Neural cell (in vitro differentiated cells): ENCODE results near the gene SLC4A2.

Experiments
- EP300 ChIP-seq: fragments of 450-650 bp; conservative IDR thresholded peaks from 2 replicates; pipeline ENCODE4 v1.6.1; 2014; ENCODE audit warnings: antibody characterized with exemption, mild to moderate bottlenecking, moderate library complexity; ENCODE audit not compliant: poor library complexity, severe bottlenecking
- EZH2 ChIP-seq: fragments of 200-600, 300-800 bp; shearing (Covaris generic), sonication (generic); IDR thresholded peaks from 2 replicates; pipeline ENCODE4 v1.6.1; 2014; ENCODE audit warnings: antibody characterized with exemption, low read length, borderline replicate concordance, mild to moderate bottlenecking; ENCODE audit not compliant: insufficient read depth, poor library complexity, severe bottlenecking
- RAD21 ChIP-seq: fragments of 450-650 bp; conservative IDR thresholded peaks from 2 replicates; pipeline ENCODE4 v1.6.1; 2014; ENCODE audit warnings: antibody characterized with exemption, mild to moderate bottlenecking, moderate library complexity
- TF ChIP-seq, protein P1 (sequence below): fragments of 450-650 bp; IDR thresholded peaks from 2 replicates; pipeline ENCODE4 v1.5.1; 2014; ENCODE audit warnings: antibody characterized with exemption, mild to moderate bottlenecking, moderate library complexity; ENCODE audit not compliant: poor library complexity, severe bottlenecking

DNA sequence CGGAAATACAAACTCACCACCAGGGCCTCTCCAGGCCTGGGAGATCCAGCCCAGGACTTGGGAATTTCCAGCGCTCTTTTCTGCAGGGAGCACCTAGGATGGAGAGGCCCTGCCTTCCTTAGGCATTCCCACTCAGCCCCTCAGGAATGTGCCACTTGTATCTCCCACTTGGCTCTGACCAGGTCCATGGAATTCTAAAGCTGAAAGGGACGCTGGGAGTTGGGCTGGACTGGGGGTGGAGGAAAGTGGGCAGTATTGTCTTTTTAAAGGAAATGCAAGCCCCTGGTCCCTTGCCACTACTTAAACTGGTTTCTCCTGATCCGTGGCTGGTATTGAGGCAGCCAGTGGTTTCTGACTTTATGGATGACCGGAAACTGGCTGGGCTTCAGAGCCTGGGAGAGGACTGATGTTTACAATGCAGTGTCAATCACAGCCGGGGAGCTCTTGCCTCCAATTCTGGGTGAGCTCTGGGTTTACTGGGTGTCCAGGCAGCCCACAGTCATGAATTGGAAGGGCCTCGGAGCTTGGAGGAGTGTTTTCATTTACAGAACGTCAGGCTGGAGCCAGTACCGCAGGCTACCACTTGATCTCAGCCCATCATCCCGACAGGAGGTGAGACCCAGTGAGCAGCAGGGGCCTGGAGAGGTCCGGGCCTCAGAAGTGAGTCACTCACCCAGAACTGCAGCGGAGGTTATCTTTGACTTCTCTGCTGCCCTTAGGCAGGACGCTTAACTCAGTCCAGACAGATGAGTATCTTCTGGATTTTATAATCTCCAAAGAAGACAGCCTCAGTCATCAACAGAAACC lies 54.2 kb downstream of the SLC4A2 start:
- TF ChIP-seq, protein P1, sequence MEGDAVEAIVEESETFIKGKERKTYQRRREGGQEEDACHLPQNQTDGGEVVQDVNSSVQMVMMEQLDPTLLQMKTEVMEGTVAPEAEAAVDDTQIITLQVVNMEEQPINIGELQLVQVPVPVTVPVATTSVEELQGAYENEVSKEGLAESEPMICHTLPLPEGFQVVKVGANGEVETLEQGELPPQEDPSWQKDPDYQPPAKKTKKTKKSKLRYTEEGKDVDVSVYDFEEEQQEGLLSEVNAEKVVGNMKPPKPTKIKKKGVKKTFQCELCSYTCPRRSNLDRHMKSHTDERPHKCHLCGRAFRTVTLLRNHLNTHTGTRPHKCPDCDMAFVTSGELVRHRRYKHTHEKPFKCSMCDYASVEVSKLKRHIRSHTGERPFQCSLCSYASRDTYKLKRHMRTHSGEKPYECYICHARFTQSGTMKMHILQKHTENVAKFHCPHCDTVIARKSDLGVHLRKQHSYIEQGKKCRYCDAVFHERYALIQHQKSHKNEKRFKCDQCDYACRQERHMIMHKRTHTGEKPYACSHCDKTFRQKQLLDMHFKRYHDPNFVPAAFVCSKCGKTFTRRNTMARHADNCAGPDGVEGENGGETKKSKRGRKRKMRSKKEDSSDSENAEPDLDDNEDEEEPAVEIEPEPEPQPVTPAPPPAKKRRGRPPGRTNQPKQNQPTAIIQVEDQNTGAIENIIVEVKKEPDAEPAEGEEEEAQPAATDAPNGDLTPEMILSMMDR = no peak
- TF ChIP-seq EZH2 = no peak
- no peak for TF ChIP-seq EP300
- TF ChIP-seq RAD21 = no peak
